Effector CD8-positive, alpha-beta T cell (primary cell): ENCODE data around the gene CAMTA1.
"Not testable (repeated sequence)": the region's sequence is repeated elsewhere in the genome, so short reads cannot be mapped to it uniquely, and the experiment has no call there.

Experiments used
- DNase-seq: peaks from one replicate; lab custom pipeline; 2025; lab: John Stamatoyannopoulos, UW

CAMTA1 gene

GRCh38 chr1:6907676-6908434 is 122.6 kb downstream of the CAMTA1 start:
- DNase-seq: no peak

- DNase-seq: no peak
These were observed 124.1 kb downstream of the CAMTA1 start for GRCh38 chr1:6909401-6909800.

- DNase-seq: no peak
These were observed 124.6 kb downstream of the CAMTA1 start for GRCh38 chr1:6909857-6910256.

- DNase-seq: no peak
These were observed 126.0 kb downstream of the CAMTA1 start for GRCh38 chr1:6911021-6911941.

GRCh38 chr1:6911974-6912373 is 126.7 kb downstream of the CAMTA1 start:
- DNase-seq: no peak

GRCh38 chr1:6912518-6912917 is 127.3 kb downstream of the CAMTA1 start:
- DNase-seq: no peak

GRCh38 chr1:6913086-6913485 is 127.8 kb downstream of the CAMTA1 start:
- no peak for DNase-seq

- no peak for DNase-seq
These were observed 129.5 kb downstream of the CAMTA1 start for GRCh38 chr1:6914706-6915105.

- DNase-seq: no peak
These were observed 130.8 kb downstream of the CAMTA1 start for GRCh38 chr1:6915999-6916565.

- no peak for DNase-seq
These were observed 131.8 kb downstream of the CAMTA1 start for GRCh38 chr1:6917067-6917466.

- DNase-seq: no peak
These were observed 133.1 kb downstream of the CAMTA1 start for GRCh38 chr1:6918186-6918924.

- DNase-seq: no peak
These were observed 133.8 kb downstream of the CAMTA1 start for GRCh38 chr1:6918925-6919511.

- not testable (repeated sequence) for DNase-seq
These were observed 136.3 kb downstream of the CAMTA1 start for GRCh38 chr1:6921506-6921905.

- no peak for DNase-seq
These were observed 137.1 kb downstream of the CAMTA1 start for GRCh38 chr1:6922096-6922931.

GRCh38 chr1:6923012-6923411 is 137.8 kb downstream of the CAMTA1 start:
- no peak for DNase-seq

GRCh38 chr1:6923416-6923815 is 138.2 kb downstream of the CAMTA1 start:
- no peak for DNase-seq

GRCh38 chr1:6923955-6924881 is 139.0 kb downstream of the CAMTA1 start:
- DNase-seq: no peak

- DNase-seq: no peak
These were observed 139.6 kb downstream of the CAMTA1 start for GRCh38 chr1:6924891-6925290.

- no peak for DNase-seq
These were observed 142.4 kb downstream of the CAMTA1 start for GRCh38 chr1:6927626-6928025.
